ENCODE data around the gene BORCS5. TPM values are rescaled to one million over a fixed set of nuclear protein-coding genes. Genes with fewer than 3 reads are reported as not detected.

BORCS5 gene
- total RNA-seq, 1 experiment from 2014 or later = 13.9 TPM

DNA sequence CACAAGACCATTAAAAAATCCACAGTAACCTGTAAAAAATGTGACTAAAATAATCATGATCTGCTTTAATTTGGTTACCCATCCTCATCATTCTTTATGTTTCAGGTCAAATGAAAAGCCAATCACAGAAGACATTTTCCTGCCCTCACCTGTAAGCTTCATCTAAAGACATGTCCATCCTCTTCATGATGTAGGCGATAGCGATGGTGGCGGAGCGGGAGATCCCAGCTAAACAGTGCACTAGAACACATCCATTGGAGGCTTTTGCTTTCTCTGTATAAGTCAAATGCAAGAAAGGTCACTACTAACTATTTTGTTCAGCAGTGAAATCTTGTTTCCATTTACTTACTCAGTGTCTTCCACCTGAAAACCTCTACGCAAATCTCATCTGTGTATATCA lies 123.2 kb downstream of the BORCS5 start:
- Histone ChIP-seq H4K5ac (ENCODE audit: insufficient read length, low read depth, low read length) (no peak overlapping the region), H3K4ac (ENCODE audit: low read depth, low read length) (no peak overlapping the region), H3K14ac (ENCODE audit: insufficient read depth, low read length) (no peak overlapping the region), H3K23ac (ENCODE audit: insufficient read length, low read depth, low read length) (no peak overlapping the region), H4K91ac (ENCODE audit: insufficient read length, low read depth, low read length) (no peak overlapping the region), H3K9ac (ENCODE audit: extremely low read depth, insufficient read length, low read length) (no peak overlapping the region), H2BK120ac (ENCODE audit: low read depth, low read length, poor library complexity, severe bottlenecking) (no peak overlapping the region), H3K27ac (ENCODE audit: insufficient read length, low read depth, low read length) (no peak overlapping the region), H3K4me1 (ENCODE audit: insufficient read depth, low read length) (no peaks in the 10 kb centered on the region), H2AFZ (ENCODE audit: low read length) (no peak overlapping the region), H2AK5ac (ENCODE audit: insufficient read length, low read length) (no peak overlapping the region), H3K18ac (ENCODE audit: insufficient read length, low read depth, low read length) (no peak overlapping the region), H3K9me3 (ENCODE audit: control insufficient read depth, low read depth, low read length) (no peaks in the 10 kb centered on the region), H2BK5ac (ENCODE audit: insufficient read length, low read length) (no peak overlapping the region), H3K4me2 (ENCODE audit: insufficient read depth, insufficient read length, low read length) (no peak overlapping the region), H3K56ac (ENCODE audit: insufficient read length, low read depth, low read length) (no peak overlapping the region), H2BK20ac (ENCODE audit: low read depth, low read length, poor library complexity, severe bottlenecking) (no peak overlapping the region), H3T11ph (ENCODE audit: low read length) (no peak overlapping the region), H4K20me1 (ENCODE audit: control insufficient read depth, insufficient read depth, insufficient read length) (no peaks in the 10 kb centered on the region), H3K79me2 (ENCODE audit: insufficient read depth, low read length) (no peaks in the 10 kb centered on the region), H4K8ac (replicated peaks; ENCODE audit: insufficient read length, low read depth, low read length) (no peak overlapping the region), H3K23me2 (ENCODE audit: insufficient read length, low read depth, low read length, poor library complexity, severe bottlenecking) (no peaks in the 10 kb centered on the region), H2BK12ac (ENCODE audit: insufficient read length, low read depth, low read length) (no peak overlapping the region), H2BK15ac (ENCODE audit: low read depth, low read length) (no peak overlapping the region), H3K79me1 (ENCODE audit: insufficient read depth, low read depth, low read length, poor library complexity, severe bottlenecking) (no peaks in the 10 kb centered on the region), H3K27me3 (ENCODE audit: insufficient read depth, low read length) (no peaks in the 10 kb centered on the region)
- H3K36me3 Mint-ChIP-seq (ENCODE audit: insufficient read depth in 1 of 3, low read depth in 3 of 3) = peaks cover 31 to 68% (median 59%) of the 10 kb centered on the region in 3 experiments; a peak in 6 of 7 replicates
- no peaks in the 10 kb centered on the region for H3K27me3 Mint-ChIP-seq (ENCODE audit: low read depth)
- H3K4me1 Mint-ChIP-seq = peaks cover 8 to 21% of the 10 kb centered on the region in 2 experiments
- WGBS (ENCODE audit: extremely low coverage, insufficient read length, low lambda C conversion rate) = no CpG with 5 or more reads among the region's 5 CpGs
- TF ChIP-seq, protein P1, sequence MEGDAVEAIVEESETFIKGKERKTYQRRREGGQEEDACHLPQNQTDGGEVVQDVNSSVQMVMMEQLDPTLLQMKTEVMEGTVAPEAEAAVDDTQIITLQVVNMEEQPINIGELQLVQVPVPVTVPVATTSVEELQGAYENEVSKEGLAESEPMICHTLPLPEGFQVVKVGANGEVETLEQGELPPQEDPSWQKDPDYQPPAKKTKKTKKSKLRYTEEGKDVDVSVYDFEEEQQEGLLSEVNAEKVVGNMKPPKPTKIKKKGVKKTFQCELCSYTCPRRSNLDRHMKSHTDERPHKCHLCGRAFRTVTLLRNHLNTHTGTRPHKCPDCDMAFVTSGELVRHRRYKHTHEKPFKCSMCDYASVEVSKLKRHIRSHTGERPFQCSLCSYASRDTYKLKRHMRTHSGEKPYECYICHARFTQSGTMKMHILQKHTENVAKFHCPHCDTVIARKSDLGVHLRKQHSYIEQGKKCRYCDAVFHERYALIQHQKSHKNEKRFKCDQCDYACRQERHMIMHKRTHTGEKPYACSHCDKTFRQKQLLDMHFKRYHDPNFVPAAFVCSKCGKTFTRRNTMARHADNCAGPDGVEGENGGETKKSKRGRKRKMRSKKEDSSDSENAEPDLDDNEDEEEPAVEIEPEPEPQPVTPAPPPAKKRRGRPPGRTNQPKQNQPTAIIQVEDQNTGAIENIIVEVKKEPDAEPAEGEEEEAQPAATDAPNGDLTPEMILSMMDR (conservative IDR thresholded peaks at IDR 0.05) = no peak
- H3K9me3 Mint-ChIP-seq = no peaks in the 10 kb centered on the region
- H3K27ac Mint-ChIP-seq = peak overlapping the region in 2 of 3 experiments; percentile 40 to 84; a peak in 2 of 7 replicates
- no peak for DNase-seq
- H3K4me3 Mint-ChIP-seq = no peak overlapping the region

Measured in H9 (cell line).